ENCODE data around the gene LZTR1. TPM values are rescaled to one million over a fixed set of nuclear protein-coding genes. Genes with fewer than 3 reads are reported as not detected.

The LZTR1 gene
- total and polyA plus RNA-seq, 10 donors, result 21.9 to 76.2 (median 54.2) TPM

GRCh38 chr22:21028277-21029251 lies 46.5 kb downstream of the LZTR1 start:
- Histone ChIP-seq H3K36me3 (no peaks in the 10 kb centered on the region), H3K9me3 (no peaks in the 10 kb centered on the region), H3K27ac (no peak overlapping the region), H3K4me3 (no peak overlapping the region), H3K27me3 (replicated peaks in 1 of 7) (peaks cover 0 to 49% (median 15%) of the 10 kb centered on the region in 7 donors), H3K4me1 (peaks cover 4 to 32% (median 10%) of the 10 kb centered on the region in 6 donors)
- DNase-seq, result no peak
- TF ChIP-seq POLR2A (IDR thresholded peaks at IDR 0.05) (no peak), POLR2AphosphoS5 (IDR thresholded peaks at IDR 0.05) (no peak), CTCF (IDR thresholded peaks at IDR 0.05 in 8 of 11, conservative IDR thresholded peaks at IDR 0.05 in 3 of 11) (no peak)
- intact Hi-C loops (cut with DNase I; ENCODE audit: low total_unique reads), result no loop called here
- 86 to 96% (median 90%) methylated on average over 10 to 13 of the region's 13 CpGs for WGBS, 5 donors

GRCh38 chr22:21029486-21030025 lies 47.5 kb downstream of the LZTR1 start:
- intact Hi-C loops (cut with DNase I; ENCODE audit: low total_unique reads), result no loop called here
- TF ChIP-seq CTCF (IDR thresholded peaks at IDR 0.05 in 8 of 11, conservative IDR thresholded peaks at IDR 0.05 in 3 of 11) (no peak), POLR2AphosphoS5 (IDR thresholded peaks at IDR 0.05) (no peak)
- Histone ChIP-seq H3K9me3 (no peaks in the 10 kb centered on the region), H3K4me3 (no peak overlapping the region), H3K27ac (no peak overlapping the region), H3K36me3 (no peaks in the 10 kb centered on the region), H3K4me1 (peaks cover 4 to 32% (median 10%) of the 10 kb centered on the region in 6 donors), H3K27me3 (replicated peaks in 1 of 7) (peaks cover 0 to 49% (median 15%) of the 10 kb centered on the region in 7 donors)
- WGBS, 5 donors, result 54 to 78% (median 74%) methylated on average over 8 to 12 of the region's 12 CpGs
- no peak for DNase-seq

GRCh38 chr22:21030032-21030431 lies 47.9 kb downstream of the LZTR1 start:
- Histone ChIP-seq H3K4me1 (peaks cover 4 to 31% (median 10%) of the 10 kb centered on the region in 6 donors), H3K4me3 (no peak overlapping the region), H3K36me3 (no peaks in the 10 kb centered on the region), H3K27ac (no peak overlapping the region), H3K9me3 (no peaks in the 10 kb centered on the region), H3K27me3 (replicated peaks in 1 of 7) (peaks cover 0 to 49% (median 15%) of the 10 kb centered on the region in 7 donors)
- no peak for TF ChIP-seq POLR2AphosphoS5 (IDR thresholded peaks at IDR 0.05)
- TF ChIP-seq CTCF (IDR thresholded peaks at IDR 0.05 in 8 of 11, conservative IDR thresholded peaks at IDR 0.05 in 3 of 11), result no peak
- TF ChIP-seq POLR2A (IDR thresholded peaks at IDR 0.05), result no peak
- no peak for DNase-seq
- intact Hi-C loops (cut with DNase I; ENCODE audit: low total_unique reads), result no loop called here
- WGBS, 5 donors, result 84 to 92% (median 86%) methylated on average over 15 of the region's 15 CpGs

All from spleen (tissue), 11 donors.